SK-N-SH treated with all-trans-retinoic acid at 6 μM for 48 hours (cell line): Measurements from ENCODE around the gene TFIP11.
"Not testable (repeated sequence)": the region's sequence is repeated elsewhere in the genome, so short reads cannot be mapped to it uniquely, and the experiment has no call there.

Source experiments
- ATAC-seq: fragments of 200-7000 bp; cut with Tn5 transposase; 3 replicates; pipeline ENCODE4 v1.9.1; 2020; ENCODE audit warnings: mild to moderate bottlenecking, moderate library complexity
- ARNTL ChIP-seq: fragments of 450-650 bp; formaldehyde crosslinking; IDR thresholded peaks from 2 replicates; pipeline ENCODE4 v1.5.0; 2020; ENCODE audit warnings: low read depth, mild to moderate bottlenecking, moderate library complexity, borderline replicate concordance
- BACH2 ChIP-seq: fragments of 250-450 bp; sonication (Bioruptor Pico); IDR thresholded peaks from 2 replicates; pipeline ENCODE4 v1.9.0; 2021; ENCODE audit warnings: mild to moderate bottlenecking, borderline replicate concordance
- CREB5 ChIP-seq: fragments of 250-450 bp; sonication (Bioruptor Pico); IDR thresholded peaks from 2 replicates; pipeline ENCODE4 v1.5.1; 2020; ENCODE audit warnings: low read depth, mild to moderate bottlenecking, moderate library complexity
- CSDC2 ChIP-seq: fragments of 250-450 bp; sonication (Bioruptor Pico); IDR thresholded peaks from 2 replicates; pipeline ENCODE4 v1.5.0; 2020; ENCODE audit warnings: mild to moderate bottlenecking, moderate library complexity
- ESRRG ChIP-seq: fragments of 250-450 bp; sonication (Bioruptor Pico); IDR thresholded peaks from 2 replicates; pipeline ENCODE4 v1.6.1; 2021; ENCODE audit warnings: mild to moderate bottlenecking
- GLIS3 ChIP-seq: fragments of 250-450 bp; sonication (Bioruptor Pico); IDR thresholded peaks from 2 replicates; pipeline ENCODE4 v1.5.0; 2020; ENCODE audit warnings: mild to moderate bottlenecking, moderate library complexity
- ISL1 ChIP-seq: fragments of 250-450 bp; sonication (Bioruptor Pico); IDR thresholded peaks from 2 replicates; pipeline ENCODE4 v2.1.2; 2022; ENCODE audit warnings: mild to moderate bottlenecking, moderate library complexity
- POU6F1 ChIP-seq: fragments of 250-450 bp; sonication (Bioruptor Pico); IDR thresholded peaks from 2 replicates; pipeline ENCODE4 v1.8.0; 2021; ENCODE audit warnings: low read depth, mild to moderate bottlenecking, moderate library complexity, borderline replicate concordance
- PPARA ChIP-seq: fragments of 250-450 bp; sonication (Bioruptor Pico); IDR thresholded peaks from 2 replicates; pipeline ENCODE4 v1.5.0; 2020; ENCODE audit warnings: mild to moderate bottlenecking, borderline replicate concordance
- SNAI2 ChIP-seq: fragments of 250-450 bp; sonication (Bioruptor Pico); IDR thresholded peaks from 2 replicates; pipeline ENCODE4 v1.5.0; 2020; ENCODE audit warnings: mild to moderate bottlenecking, moderate library complexity
- TCF4 ChIP-seq: fragments of 250-450 bp; sonication (Bioruptor Pico); IDR thresholded peaks from 2 replicates; pipeline ENCODE4 v1.8.0; 2021; ENCODE audit warnings: mild to moderate bottlenecking, moderate library complexity, borderline replicate concordance
- TOX ChIP-seq: fragments of 250-450 bp; sonication (Bioruptor Pico); IDR thresholded peaks from 2 replicates; pipeline ENCODE4 v1.8.0; 2021; ENCODE audit warnings: mild to moderate bottlenecking, moderate library complexity, borderline replicate concordance
- ZC3H10 ChIP-seq: fragments of 250-450 bp; sonication (Bioruptor Pico); IDR thresholded peaks from 2 replicates; pipeline ENCODE4 v1.5.1; 2021; ENCODE audit warnings: mild to moderate bottlenecking, moderate library complexity
- ZFP30 ChIP-seq: fragments of 450-650 bp; formaldehyde crosslinking; IDR thresholded peaks from 2 replicates; pipeline ENCODE4 v1.5.0; 2022; ENCODE audit warnings: mild to moderate bottlenecking, moderate library complexity
- ZNF565 ChIP-seq: fragments of 450-650 bp; formaldehyde crosslinking; conservative IDR thresholded peaks from 2 replicates; pipeline ENCODE4 v1.5.0; 2020; ENCODE audit warnings: low read depth, mild to moderate bottlenecking, moderate library complexity
- ZNF70 ChIP-seq: fragments of 450-650 bp; formaldehyde crosslinking; IDR thresholded peaks from 2 replicates; pipeline ENCODE4 v1.5.0; 2020; ENCODE audit warnings: mild to moderate bottlenecking, moderate library complexity
- TF ChIP-seq, protein P1 (sequence below): fragments of 250-450 bp; sonication (Bioruptor Pico); IDR thresholded peaks from 2 replicates; pipeline ENCODE4 v1.8.0; 2020; ENCODE audit warnings: mild to moderate bottlenecking, moderate library complexity, borderline replicate concordance
- TF ChIP-seq, protein P2 (sequence below): fragments of 250-450 bp; sonication (Bioruptor Pico); IDR thresholded peaks from 2 replicates; pipeline ENCODE4 v1.5.1; 2021; ENCODE audit warnings: mild to moderate bottlenecking, moderate library complexity

TFIP11 gene

DNA sequence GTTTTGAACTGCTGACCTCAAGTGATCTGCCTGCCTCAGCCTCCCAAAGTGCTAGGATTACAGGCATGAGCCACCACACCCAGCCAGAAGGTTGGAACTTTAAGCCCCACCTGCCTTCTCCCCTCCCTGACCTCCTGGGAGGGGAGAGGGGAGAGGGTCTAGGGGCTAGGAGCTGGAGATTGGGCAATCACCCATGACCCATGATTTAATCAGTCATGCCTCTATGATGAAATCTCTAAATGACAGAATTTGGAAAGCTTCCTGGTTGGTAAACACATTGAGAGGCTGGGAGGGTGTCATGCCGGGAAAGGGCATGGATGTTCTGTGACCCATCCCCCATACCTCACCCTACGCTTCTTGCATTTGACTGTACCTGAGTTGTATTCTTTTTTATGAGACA is 17.1 kb upstream of the TFIP11 start:
- no peak for ATAC-seq
- TF ChIP-seq ZNF565 (CRISPR knock-in tag) = no peak
- TF ChIP-seq, protein P1, sequence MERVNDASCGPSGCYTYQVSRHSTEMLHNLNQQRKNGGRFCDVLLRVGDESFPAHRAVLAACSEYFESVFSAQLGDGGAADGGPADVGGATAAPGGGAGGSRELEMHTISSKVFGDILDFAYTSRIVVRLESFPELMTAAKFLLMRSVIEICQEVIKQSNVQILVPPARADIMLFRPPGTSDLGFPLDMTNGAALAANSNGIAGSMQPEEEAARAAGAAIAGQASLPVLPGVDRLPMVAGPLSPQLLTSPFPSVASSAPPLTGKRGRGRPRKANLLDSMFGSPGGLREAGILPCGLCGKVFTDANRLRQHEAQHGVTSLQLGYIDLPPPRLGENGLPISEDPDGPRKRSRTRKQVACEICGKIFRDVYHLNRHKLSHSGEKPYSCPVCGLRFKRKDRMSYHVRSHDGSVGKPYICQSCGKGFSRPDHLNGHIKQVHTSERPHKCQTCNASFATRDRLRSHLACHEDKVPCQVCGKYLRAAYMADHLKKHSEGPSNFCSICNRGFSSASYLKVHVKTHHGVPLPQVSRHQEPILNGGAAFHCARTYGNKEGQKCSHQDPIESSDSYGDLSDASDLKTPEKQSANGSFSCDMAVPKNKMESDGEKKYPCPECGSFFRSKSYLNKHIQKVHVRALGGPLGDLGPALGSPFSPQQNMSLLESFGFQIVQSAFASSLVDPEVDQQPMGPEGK = no peak
- TF ChIP-seq POU6F1 (CRISPR knock-in tag) = no peak
- TF ChIP-seq TOX (CRISPR knock-in tag) = no peak
- TF ChIP-seq, protein P2, sequence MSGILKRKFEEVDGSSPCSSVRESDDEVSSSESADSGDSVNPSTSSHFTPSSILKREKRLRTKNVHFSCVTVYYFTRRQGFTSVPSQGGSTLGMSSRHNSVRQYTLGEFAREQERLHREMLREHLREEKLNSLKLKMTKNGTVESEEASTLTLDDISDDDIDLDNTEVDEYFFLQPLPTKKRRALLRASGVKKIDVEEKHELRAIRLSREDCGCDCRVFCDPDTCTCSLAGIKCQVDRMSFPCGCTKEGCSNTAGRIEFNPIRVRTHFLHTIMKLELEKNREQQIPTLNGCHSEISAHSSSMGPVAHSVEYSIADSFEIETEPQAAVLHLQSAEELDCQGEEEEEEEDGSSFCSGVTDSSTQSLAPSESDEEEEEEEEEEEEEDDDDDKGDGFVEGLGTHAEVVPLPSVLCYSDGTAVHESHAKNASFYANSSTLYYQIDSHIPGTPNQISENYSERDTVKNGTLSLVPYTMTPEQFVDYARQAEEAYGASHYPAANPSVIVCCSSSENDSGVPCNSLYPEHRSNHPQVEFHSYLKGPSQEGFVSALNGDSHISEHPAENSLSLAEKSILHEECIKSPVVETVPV (CRISPR knock-in tag) = no peak
- TF ChIP-seq ZFP30 (CRISPR knock-in tag) = no peak

- ATAC-seq = not testable (repeated sequence)
These were observed 16.2 kb upstream of the TFIP11 start for GRCh38 chr22:26528518-26528917.

DNA sequence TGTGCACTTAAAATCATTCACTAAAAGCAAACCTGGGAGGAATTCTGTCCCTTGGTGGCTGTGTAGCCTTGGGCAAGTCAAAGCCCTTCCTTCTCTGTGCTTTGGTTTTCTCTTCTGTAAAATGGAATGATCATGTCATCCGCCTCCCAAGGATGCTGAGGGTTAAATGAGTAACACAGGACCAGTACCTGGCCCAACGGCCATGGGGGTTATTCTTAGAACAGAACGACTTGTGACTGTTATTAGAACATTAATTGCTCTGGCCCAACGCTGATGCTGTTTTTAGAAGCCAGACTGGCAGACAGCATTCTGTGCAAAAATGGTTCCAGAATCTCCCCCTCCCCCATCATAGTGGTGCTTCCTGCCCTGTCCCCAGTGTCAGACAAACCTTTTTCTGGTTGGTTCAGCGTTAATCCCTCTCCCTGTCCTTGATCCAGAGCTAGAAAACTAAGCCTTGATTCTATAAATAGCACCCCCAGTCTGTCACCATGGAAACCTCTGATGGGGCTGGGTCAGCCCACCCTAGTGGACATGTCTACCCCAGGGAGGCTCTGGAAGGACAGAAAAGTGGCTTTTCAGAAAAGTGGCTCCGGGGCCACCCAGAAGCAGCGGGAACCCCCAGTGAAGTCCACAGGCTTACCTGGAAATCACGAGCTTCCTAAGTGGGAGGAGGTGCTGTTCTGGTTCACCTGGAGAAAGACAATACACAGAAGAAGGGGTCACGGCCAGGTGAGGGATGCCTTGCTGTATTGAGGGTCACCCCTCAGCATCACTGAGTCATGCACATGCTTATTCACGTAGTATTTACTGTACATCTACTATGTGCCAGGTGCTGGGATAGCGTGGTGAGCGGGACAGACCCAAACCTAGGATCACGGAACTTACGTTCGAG is 15.5 kb upstream of the TFIP11 start:
- no peak for TF ChIP-seq ZNF70
- no peak for TF ChIP-seq CSDC2 (CRISPR knock-in tag)
- TF ChIP-seq ISL1 = no peak
- TF ChIP-seq ZC3H10 (CRISPR knock-in tag) = no peak
- TF ChIP-seq TCF4 (CRISPR knock-in tag) = no peak
- no peak for TF ChIP-seq TOX (CRISPR knock-in tag)
- no peak for TF ChIP-seq CREB5
- TF ChIP-seq BACH2 (CRISPR knock-in tag) = no peak
- TF ChIP-seq, protein P2 (CRISPR knock-in tag) = no peak
- no peak for TF ChIP-seq ARNTL
- TF ChIP-seq SNAI2 = no peak
- TF ChIP-seq GLIS3 (CRISPR knock-in tag) = no peak
- TF ChIP-seq PPARA (CRISPR knock-in tag) = no peak
- TF ChIP-seq ESRRG = no peak
- ATAC-seq = no peak

DNA sequence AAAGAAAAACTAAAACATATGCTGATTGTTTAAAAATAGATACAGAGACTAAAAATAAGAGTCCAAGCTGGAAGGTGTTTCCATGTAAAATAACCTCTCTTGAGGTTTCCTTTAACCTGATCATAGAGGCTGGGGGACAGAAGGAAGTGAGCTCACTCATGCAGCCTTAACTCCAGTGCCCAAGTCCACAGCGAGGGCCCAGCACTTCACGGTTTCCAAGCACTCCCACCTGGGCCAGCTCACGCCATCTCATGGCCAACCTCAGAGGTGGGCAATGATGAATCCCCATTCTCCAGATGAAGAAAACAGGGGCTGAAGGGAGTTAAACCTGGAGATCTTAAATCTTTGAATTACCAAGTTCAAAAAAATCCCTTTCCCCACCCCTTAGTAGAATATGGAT is 14.9 kb upstream of the TFIP11 start:
- ATAC-seq = no peak
- TF ChIP-seq, protein P1 = no peak
- TF ChIP-seq ZNF70 = no peak
- TF ChIP-seq ARNTL = no peak
- TF ChIP-seq CSDC2 (CRISPR knock-in tag) = no peak
- no peak for TF ChIP-seq CREB5
